Measurements from ENCODE around the gene VAT1L. TPM values are rescaled to one million over a fixed set of nuclear protein-coding genes. Genes with fewer than 3 reads are reported as not detected.

Gene VAT1L
- total RNA-seq, 1 experiment from 2014 or later = not detected

DNA sequence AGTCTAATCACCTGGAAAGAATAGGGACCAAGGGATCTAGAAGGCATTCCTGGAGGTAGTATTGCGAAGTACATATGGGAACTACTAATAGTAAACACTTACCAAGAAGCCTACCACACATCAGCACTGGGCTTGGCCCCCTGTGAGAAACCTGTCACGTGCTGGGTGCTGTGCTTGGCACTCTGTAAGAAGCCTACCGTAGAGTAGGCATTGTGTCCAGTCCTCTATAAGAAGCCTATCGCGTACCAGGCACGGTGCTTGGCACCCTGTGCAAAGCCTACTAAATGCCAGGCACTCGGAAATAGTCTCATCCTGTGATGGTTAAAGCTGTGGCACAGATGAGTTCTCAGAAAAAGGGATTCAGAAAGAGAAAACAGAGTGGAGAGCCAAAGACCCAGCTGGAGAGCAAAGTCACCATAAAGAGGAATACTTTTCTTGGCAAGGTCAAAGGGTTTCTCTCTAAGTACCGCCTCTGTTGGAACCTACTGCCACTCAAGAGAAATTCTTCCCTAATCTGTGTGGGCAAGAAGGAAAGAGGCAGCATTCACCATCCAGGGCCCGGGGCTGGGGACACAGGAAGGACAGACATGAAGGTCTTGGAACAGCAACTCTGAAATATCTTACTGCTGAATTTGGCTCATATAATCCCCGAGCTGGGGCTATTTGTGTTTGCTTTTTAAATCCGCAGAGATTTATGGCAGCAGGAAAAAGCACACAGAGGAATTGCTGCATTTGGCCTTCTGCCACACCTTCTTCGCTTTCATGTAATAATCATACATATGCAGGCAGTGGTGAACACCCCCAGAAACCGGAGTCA lies 81.8 kb downstream of the VAT1L start:
- no peak for DNase-seq (ENCODE audit: low spot score)

DNA sequence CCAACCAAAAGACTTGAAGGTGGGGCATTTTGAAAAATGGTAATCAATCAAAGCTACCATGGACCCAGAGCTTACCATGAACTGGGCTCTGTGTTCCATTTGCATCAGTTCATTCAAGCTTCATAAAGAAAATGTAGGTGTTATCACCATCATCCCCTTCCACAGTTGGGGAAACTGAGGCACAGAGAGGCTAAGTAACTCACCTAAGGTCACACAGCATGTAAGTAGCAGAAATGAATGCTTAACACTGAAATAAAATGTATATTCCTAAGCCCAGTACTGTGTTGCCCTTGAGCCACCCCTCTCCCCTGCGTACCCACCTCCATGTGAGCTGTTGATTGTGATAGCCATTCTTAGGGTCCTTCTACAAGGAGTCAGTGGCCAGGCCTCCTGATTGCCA lies 83.6 kb downstream of the VAT1L start:
- DNase-seq (ENCODE audit: low spot score) = no peak

DNA sequence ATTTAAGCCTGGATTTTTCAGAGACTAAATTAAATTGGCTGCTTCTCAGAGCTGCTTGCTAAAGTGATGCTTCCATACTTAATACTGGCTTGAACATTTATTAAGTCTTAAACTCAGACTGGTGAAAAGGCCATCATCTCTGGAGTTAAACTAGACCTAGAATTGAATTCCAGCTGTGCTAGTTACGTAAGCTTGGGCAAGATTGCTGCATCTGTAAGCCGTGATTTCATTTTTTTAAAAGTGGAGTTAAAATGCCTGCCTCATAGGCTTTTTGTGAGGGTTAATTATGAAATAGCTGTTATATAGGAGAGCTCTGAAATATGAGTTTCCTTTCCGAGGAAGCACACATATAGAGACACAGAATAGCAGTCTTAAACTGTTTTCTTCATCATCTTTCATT lies 84.7 kb downstream of the VAT1L start:
- no peak for DNase-seq (ENCODE audit: low spot score)

DNA sequence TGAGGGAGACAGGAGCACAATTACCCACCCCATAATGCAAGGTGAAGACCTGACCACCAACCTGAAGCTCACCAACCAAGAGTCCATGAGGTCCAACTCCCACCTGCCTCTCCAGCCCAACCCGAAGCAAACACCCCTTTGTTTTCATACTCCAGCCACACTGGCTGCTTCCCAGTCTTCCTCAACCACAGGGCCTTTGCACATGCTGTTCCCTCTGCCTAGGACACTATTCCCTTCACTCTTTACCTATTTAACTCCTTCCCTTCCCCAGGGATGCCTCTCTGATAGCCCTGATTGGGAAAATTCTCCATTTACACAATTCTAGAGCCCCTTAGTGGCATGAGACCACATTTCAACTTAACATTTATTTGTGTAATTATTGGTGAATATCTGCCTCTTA lies 86.0 kb downstream of the VAT1L start:
- no peak for DNase-seq (ENCODE audit: low spot score)

DNA sequence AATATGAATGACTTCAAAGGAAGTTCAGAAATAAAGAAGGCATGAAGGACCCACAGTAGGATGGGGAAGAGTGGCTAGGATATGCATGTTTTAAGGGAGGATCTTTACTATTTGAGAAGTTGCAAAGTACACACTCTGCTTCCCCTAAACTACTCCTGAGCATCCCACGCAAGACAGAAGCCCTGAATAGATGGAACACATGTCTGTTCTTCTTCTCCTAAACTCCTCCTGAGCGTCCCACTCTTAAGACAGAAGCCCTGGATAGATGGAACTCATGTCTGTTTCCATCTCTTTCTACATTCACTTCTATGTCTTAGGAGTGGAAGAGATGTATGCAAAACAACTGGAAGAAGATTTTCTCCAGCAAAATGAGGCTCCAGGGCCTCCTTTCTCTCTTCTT lies 88.4 kb downstream of the VAT1L start:
- DNase-seq (ENCODE audit: low spot score) = no peak

DNA sequence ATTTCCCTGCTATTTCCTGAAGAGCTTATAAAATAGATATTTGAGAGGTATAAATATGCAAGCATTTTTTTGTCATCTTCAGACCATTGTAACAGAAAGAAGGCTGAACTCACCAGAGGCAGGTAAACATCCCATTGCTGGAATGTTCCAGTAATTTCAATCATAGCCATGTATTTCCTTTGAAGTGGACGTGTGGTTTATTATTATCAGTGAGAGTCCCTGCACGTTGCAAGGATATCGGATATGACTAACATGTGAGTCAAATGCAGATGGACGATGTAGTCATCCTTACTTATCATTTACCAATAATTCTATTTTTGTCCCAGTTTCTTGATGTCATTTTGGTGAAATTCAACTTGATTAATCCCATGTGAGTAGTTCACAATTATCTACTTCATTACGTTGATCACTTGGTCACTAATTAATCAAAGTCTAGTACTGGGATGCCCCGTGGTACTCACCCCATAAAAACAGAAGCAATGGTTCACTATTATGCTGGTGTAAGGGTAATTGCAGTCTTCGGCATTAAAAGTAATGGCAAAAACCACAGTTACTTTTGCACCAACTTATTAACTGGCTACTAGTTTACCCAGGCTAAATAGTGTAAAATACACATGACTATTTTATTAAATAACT lies 89.5 kb downstream of the VAT1L start:
- no peak for DNase-seq (ENCODE audit: low spot score)

DNA sequence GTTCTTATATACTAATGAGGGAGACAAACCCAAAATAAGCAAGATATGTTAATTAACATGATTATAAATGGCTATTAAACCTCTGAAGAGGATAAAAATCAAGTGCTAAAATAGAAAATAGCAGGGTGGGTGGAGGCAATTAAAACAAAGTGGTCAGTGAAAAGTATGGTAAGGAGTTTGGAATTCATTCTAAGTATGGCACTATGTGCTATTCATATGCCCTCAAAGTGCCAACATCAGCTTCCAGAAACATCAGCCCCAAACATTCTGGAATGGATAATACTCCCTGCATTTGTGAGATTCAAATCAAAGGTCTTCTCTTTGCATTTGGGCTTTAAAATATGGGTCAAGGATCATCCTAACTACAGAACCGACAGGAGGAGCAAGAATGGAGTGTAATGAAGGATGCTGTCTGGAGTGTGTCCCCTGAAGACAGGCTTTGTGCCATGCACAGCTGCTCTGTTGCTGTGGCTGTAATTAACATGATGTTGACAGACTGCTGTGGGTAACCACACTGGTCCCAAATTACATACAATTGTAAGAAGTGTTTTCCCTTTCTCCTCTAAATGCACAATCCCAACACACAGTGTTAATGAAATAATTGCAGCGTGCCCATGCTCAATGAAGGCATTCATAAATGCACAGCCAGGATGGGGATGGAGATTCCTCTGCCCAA lies 93.1 kb downstream of the VAT1L start:
- DNase-seq (ENCODE audit: low spot score) = no peak

DNA sequence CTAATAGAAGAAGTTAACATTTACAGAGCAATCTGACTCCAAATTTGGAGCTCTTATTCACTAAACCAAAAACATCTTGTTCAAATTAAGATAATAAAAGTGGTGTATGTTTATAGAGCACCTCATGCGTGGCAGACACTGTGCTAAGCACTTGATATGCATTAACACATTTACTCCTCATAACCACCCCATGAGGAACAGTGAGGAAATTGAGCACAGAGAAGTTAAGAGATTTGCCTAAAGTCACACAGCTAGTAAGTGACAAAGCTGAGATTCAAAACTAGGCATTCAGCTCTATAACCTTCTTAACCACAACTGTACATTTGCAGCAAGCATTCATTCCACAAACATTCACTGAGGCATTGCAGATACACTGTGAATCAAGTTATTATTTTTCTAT lies 94.0 kb downstream of the VAT1L start:
- no peak for DNase-seq (ENCODE audit: low spot score)

DNA sequence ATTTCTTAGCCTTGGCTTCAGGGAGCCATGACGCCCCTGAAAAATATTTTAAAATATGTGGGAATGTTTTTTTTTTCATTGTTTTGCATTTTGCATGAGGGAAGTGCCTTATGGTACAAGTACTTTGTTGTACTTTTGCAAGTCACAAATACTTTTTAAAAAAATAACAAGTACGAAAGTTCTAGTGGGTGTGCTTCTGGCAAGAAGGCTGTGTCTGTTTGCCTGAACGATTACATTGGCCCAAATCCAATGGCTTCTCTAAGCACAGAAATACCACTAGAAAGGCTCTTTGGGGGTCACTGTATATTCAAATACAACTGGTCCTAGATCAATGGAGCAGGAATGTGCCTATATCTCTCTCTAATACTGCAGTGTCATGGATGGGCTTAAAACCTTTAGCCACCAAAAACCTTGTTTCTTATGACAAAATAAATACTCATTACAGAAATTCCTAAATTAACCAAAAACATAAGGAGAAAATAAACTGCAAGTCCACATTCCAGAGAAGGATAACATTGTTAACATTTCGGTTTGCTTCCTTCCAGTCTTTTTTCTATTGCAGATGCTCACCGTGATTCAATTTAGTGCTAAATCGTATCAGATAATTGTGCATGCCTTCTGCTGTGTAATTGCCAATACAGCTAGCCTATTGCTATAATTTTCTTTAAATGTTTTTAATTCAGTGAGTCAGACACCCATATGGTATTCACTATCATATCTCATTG lies 97.4 kb downstream of the VAT1L start:
- no peak for DNase-seq (ENCODE audit: low spot score)

DNA sequence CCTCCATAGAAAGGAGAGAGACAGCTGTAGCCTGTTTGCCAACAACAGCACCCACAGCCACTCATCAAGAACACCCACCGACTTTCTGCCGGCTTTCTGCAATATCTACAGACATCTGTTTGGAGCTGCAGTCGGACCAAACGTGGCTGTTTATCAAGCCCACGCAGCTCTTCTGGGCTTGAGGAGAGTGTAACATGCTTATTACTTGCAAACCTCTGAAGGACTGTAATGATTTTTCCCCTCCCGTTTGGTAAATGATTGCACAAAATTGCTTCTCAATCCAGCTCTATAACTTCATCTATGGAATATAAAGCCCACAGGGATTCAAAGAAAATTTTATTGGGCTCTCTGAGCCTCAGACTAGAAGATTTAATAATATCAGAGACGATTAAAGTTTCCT lies 100.5 kb downstream of the VAT1L start:
- no peak for DNase-seq (ENCODE audit: low spot score)

DNA sequence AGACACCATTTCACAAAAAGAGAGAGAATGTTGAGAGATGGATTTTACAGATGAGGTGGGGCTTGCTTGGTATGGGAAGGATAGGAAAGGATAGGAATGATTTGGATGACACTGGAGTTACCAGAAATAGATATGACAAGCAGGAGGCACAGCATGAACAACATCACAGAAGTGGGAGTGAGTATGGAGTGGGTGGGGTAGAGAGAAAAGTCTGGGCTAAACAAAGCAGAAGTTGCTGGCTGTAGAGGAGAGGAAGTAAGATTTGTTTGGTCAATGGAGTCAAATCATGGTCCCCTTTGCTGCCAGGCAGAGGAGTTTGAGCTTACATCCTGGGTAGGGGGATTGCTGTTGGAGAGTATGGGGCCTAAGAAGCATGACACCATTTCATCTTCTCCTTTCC lies 101.7 kb downstream of the VAT1L start:
- DNase-seq (ENCODE audit: low spot score) = no peak

DNA sequence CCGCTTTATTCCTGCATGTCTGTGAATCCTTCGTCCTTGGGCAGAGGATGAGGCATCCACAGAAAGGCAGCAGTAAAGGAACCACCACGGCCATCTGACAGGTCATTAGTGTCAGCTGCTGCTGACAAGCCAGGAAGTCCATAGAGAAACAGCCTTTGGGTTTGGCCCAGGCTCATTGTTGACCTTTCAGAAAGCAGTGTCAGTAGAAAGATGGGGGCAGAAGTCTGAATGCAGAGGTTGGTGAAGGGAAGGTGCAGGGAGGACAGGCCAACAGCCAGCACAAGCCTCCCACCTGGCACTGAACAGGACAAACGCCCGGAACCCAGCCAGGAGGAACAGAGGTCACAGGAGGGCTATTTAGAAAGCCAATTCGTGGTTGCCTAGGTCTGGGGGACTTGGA lies 105.8 kb downstream of the VAT1L start:
- DNase-seq (ENCODE audit: low spot score) = no peak

DNA sequence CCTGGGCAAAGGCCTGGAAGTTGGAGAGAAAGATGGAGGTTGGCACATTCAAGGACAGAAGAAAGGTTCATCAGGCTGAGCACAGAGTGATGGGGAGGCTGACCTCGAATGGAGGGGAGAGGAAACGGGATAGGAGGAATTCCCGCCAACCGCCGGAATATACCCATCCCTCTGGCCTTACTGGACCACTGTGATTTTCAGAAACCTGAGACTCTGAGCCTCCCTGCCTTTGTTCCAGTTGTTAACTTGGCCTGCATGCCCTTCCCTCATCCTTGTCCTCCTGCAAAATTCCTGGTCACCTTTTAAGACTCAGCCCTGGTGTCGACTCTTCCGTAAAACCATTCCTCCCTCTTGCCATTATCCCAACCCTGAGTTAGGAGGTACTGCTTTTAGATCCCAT lies 107.6 kb downstream of the VAT1L start:
- DNase-seq (ENCODE audit: low spot score) = no peak

DNA sequence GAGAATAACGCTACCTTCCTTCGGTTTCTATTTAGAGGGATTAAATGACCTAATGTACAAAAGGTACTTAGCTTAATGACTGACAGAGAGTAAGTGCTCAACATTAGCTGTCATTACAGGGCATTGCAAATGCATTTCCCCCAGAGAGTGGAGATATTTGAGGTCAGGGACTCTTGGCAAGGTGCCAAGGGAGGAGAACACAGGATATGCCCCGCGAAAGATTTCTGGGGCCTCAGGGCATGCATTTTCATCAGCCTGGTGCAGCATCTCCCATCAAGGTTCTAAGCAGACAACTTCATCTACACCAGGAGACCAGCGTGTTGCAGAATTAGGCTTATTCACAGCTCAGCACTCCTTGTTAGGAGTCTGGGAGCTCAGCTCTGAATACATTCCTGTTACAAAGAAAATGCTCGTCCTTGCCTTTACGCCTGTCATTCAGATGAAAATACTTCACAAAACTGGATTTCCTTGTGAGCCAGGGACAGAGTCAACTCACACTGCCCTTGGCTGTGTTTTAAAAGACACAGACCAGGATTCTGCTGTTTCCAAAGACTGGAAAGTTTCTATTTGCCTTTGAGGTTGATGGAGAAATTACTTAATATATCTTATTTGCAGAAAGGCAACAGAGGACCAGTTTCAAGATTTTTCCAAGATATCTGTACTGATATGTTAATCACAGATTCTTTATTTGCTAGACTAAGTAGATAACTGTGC lies 108.2 kb downstream of the VAT1L start:
- no peak for DNase-seq (ENCODE audit: low spot score)

DNA sequence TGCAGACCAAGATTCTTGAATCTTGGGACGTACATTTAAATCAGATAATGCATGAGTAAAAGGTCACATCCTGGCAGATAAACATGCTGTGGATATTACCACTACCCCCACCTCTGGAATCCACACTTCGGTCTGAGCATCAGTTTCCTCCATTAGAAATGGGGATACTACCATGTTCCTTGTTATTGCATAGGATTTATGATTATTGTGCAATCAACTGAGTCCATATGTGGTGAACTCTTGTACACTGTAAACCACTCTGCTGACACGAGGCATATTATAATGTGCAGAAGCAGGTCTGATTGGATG lies 108.7 kb downstream of the VAT1L start:
- no peak for DNase-seq (ENCODE audit: low spot score)

DNA sequence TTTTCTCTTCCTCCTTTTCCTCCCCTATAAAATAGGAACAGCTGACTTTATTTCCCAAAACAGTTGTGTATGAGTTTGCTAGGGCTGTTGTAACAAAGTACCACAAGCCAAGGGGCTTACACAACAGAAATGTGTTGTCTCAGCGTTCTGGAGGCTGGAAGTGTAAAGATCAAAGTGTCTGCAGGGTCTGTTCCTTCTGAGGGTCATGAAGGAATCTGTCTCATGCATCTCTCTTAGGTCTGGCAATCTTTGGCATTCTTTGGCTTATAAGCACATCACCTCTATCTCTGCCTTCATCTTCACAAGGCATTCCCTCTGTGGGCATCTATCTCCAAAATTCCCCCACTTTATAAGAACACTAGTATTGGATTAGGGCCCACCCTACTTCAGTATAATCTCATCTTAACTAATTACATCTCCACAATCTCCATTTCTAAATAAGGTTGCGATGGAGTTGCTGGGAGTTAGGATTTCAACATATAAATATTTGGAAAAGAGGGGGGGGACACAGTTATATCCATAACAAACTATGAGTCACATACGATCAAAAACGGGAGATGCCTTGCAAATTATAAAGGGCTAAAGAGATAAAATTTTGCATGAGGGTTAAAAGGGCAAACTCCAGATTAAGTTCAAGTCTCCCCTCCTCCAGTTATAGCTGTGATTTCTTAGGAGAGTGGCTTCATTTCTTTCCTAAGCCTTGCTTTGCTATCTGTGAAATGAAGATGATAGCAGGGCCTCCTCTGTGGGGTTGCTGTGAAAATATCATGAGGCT lies 109.7 kb downstream of the VAT1L start:
- DNase-seq (ENCODE audit: low spot score) = no peak

DNA sequence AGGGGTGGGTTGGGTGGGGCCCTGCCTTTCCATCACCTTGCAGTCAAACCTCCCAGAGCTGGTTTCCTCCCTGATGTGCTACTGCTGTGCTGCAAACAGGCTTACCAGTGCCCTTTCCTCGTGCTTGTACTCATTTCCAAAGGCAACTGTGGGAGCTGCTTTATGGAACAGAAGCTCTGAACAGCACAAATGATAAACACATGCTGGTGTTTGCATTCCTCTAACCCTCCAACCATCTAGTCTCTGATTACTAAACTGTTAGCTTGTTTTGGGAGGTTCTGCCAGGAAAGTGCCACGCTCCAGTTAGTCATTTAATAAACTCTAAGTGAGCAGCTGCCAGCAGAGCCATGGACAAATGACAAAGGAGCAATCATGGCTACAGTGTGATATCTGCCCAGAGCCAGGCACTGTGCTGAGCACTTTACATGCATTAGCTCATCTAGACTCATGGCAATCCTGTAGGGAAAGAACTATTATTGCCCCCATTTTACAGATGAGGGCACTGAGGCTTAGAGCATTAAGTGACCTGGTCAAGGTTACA lies 110.4 kb downstream of the VAT1L start:
- no peak for DNase-seq (ENCODE audit: low spot score)

DNA sequence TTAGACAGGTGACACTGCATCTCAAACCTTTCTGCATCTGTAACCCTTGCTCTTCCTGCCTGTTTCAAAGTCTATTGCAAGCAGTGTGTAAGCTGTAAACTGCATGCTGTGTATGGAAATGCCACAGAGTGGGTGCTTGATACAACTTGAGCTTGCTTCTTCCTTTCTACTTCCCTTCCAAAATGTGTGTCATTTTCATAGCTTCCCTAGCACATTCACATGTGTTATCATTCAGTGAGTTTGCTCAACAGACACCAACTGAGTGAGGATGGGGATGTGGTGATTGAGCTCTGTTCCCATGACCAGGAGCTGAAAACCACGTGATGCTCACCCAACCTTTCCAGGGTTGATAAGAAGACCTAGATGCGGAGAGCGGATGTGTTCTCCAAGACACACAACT lies 111.1 kb downstream of the VAT1L start:
- no peak for DNase-seq (ENCODE audit: low spot score)

DNA sequence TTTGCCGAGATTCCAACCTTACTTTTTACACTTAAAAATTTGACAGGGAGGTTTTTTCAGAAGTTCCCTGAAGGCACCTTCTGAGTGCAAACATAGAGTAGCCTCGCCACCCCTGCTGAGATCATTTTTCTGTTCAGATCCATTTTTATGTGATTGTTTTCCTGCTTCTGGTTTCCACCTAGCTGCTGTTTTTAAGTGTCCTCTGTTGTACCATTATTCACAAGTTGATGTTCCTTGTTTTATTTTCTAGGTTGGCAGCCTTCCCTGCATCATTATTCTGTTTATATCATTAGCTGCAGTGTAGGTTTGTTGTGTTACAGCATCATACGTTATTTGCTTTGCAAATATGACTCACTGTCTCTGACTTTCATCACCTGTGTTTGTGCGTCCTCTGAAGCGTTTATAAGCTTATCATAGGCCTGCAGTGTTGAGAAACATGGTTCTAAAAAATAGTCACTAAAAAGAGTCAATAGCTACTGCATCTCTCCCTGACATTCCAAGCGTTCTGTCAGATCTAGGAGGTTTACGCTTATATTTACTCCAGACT lies 117.1 kb downstream of the VAT1L start:
- no peak for DNase-seq (ENCODE audit: low spot score)

DNA sequence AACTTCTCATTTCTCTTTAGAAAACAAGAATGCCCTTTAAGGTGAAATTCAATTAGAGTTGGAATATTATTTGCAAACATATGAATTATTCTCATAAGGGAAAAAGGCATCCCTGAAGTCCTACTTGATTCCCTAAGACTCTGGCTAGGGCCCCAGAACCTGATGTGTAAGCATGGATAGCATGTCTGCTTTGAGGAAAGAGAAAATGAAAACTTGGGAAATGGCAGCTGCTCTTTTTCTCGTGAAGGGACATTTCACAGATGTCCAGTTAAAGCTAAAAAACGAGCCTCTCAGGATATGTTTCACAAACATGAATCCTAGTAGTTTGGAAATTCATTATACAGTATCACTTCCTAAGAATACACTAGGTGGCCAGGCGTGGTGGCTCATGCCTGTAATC lies 121.7 kb downstream of the VAT1L start:
- DNase-seq (ENCODE audit: low spot score) = no peak
